ENCODE data around the gene JMJD8.
"Not testable (repeated sequence)": the region's sequence is repeated elsewhere in the genome, so short reads cannot be mapped to it uniquely, and the experiment has no call there.

The JMJD8 gene

GRCh38 chr16:693766-694165, 9.6 kb upstream of the JMJD8 start:
- in situ Hi-C loops (cut with MboI; ENCODE audit: low sequenced_read_pairs): no loop called here

GRCh38 chr16:693364-693763, 9.2 kb upstream of the JMJD8 start:
- in situ Hi-C loops (cut with MboI; ENCODE audit: low sequenced_read_pairs): no loop called here

- in situ Hi-C loops (cut with MboI; ENCODE audit: low sequenced_read_pairs): no loop called here
Measured at GRCh38 chr16:692356-693108, 8.4 kb upstream of the JMJD8 start.

GRCh38 chr16:691242-691641, 7.1 kb upstream of the JMJD8 start:
- in situ Hi-C loops (cut with MboI; ENCODE audit: low sequenced_read_pairs): not testable (repeated sequence)

- in situ Hi-C loops (cut with MboI; ENCODE audit: low sequenced_read_pairs): loop anchor here (10.0 kb wide), 1 partner anchor 95 kb away; the partner anchor contains the start of genes CHTF18 and RPUSD1
Measured at GRCh38 chr16:689175-689897, 5.2 kb upstream of the JMJD8 start.

GRCh38 chr16:687499-687898, 3.4 kb upstream of the JMJD8 start:
- in situ Hi-C loops (cut with MboI; ENCODE audit: low sequenced_read_pairs): loop anchor here (10.0 kb wide), 1 partner anchor 97 kb away; the partner anchor contains the start of genes CHTF18 and RPUSD1

- in situ Hi-C loops (cut with MboI; ENCODE audit: low sequenced_read_pairs): loop anchor here (10.0 kb wide), 1 partner anchor 98 kb away; the partner anchor contains the start of genes CHTF18 and RPUSD1
Measured at GRCh38 chr16:686459-687260, 2.5 kb upstream of the JMJD8 start.

- in situ Hi-C loops (cut with MboI; ENCODE audit: low sequenced_read_pairs): loop anchor here (10.0 kb wide), 1 partner anchor 99 kb away; the partner anchor contains the start of genes CHTF18 and RPUSD1
Measured at GRCh38 chr16:685967-686366, 1.8 kb upstream of the JMJD8 start.

- in situ Hi-C loops (cut with MboI; ENCODE audit: low sequenced_read_pairs): loop anchor here (10.0 kb wide), 1 partner anchor 100 kb away; the partner anchor contains the start of genes CHTF18 and RPUSD1
Measured at GRCh38 chr16:684961-685696, 995 bp upstream of the JMJD8 start.

GRCh38 chr16:683396-684070, 601 bp downstream of the JMJD8 start:
- in situ Hi-C loops (cut with MboI; ENCODE audit: low sequenced_read_pairs): loop anchor here (10.0 kb wide), 1 partner anchor 101 kb away; the partner anchor contains the start of genes CHTF18 and RPUSD1

GRCh38 chr16:682493-683395, 1.4 kb downstream of the JMJD8 start:
- in situ Hi-C loops (cut with MboI; ENCODE audit: low sequenced_read_pairs): loop anchor here (10.0 kb wide), 1 partner anchor 102 kb away; the partner anchor contains the start of genes CHTF18 and RPUSD1

- in situ Hi-C loops (cut with MboI; ENCODE audit: low sequenced_read_pairs): loop anchor here (10.0 kb wide), 1 partner anchor 103 kb away; the partner anchor contains the start of genes CHTF18 and RPUSD1
Measured at GRCh38 chr16:681746-682427, 2.2 kb downstream of the JMJD8 start.

GRCh38 chr16:680967-681745, 3.0 kb downstream of the JMJD8 start:
- in situ Hi-C loops (cut with MboI; ENCODE audit: low sequenced_read_pairs): loop anchor here (10.0 kb wide), 1 partner anchor 104 kb away; the partner anchor contains the start of genes CHTF18 and RPUSD1

GRCh38 chr16:680625-680945, 3.5 kb downstream of the JMJD8 start:
- in situ Hi-C loops (cut with MboI; ENCODE audit: low sequenced_read_pairs): loop anchor here (10.0 kb wide), 1 partner anchor 104 kb away; the partner anchor contains the start of genes CHTF18 and RPUSD1

- in situ Hi-C loops (cut with MboI; ENCODE audit: low sequenced_read_pairs): loop anchor here (10.0 kb wide), 1 partner anchor 105 kb away; the partner anchor contains the start of genes CHTF18 and RPUSD1
Measured at GRCh38 chr16:679814-680624, 4.1 kb downstream of the JMJD8 start, which contains the start of gene STUB1. TSS of gene STUB1 (plus strand) at chr16:680410. CDS start at chr16:680526, 116 bp downstream.

Measured in HL-60/S4 treated with phorbol 12-myristate 13-acetate at 8.2 ng/mL for 4 days and 3 days (cell line).